ENCODE data around the gene TNPO1.
"Not testable (repeated sequence)": the region's sequence is repeated elsewhere in the genome, so short reads cannot be mapped to it uniquely, and the experiment has no call there.

TNPO1 gene

DNA sequence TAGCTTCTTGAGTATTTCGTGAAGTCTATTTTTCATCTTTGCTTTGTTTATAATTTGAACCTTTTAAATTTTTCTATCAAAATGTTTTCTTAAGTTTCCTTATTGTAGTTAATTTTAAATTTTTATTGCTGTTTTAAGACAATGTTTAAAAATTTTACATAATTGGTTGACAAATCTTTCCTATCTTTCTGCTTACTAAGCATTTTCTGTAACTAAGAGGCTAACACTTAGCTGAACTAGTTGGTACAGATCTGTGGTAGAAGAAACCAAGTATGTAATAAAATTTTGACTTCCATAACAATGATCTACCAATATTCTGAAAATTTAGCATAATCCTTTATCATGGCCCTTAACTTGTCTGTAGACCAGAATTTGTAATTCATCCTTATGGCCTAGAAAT, 32.3 kb upstream of the TNPO1 start:
- TF ChIP-seq, protein P1, sequence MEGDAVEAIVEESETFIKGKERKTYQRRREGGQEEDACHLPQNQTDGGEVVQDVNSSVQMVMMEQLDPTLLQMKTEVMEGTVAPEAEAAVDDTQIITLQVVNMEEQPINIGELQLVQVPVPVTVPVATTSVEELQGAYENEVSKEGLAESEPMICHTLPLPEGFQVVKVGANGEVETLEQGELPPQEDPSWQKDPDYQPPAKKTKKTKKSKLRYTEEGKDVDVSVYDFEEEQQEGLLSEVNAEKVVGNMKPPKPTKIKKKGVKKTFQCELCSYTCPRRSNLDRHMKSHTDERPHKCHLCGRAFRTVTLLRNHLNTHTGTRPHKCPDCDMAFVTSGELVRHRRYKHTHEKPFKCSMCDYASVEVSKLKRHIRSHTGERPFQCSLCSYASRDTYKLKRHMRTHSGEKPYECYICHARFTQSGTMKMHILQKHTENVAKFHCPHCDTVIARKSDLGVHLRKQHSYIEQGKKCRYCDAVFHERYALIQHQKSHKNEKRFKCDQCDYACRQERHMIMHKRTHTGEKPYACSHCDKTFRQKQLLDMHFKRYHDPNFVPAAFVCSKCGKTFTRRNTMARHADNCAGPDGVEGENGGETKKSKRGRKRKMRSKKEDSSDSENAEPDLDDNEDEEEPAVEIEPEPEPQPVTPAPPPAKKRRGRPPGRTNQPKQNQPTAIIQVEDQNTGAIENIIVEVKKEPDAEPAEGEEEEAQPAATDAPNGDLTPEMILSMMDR (IDR thresholded peaks at IDR 0.05; ENCODE audit: low read depth, low read length, missing control alignments) = no peak
- H3K4me3 ChIP-seq (ENCODE audit: low read depth, low read length) = no peak overlapping the region
- DNase-seq (ENCODE audit: low read depth) = no peak

DNA sequence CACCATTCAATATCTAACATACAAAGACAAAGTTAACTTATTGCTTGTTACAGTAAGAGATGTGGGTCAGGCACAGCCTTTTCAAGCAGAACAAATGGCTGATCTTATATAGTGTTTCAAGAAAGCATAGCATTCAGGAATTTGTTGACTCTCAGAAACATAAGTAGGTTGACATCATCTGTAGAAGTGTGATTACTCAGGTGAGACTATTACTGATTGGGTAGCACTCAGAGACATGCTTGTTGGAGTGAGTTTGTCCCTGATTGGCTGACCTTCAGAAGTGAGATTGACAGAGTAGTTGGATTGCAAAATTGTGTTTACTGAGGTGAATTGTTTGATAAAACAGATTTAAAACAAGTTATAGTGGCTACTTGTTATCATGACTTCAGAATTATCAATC, 30.7 kb upstream of the TNPO1 start:
- TF ChIP-seq, protein P1 (IDR thresholded peaks at IDR 0.05; ENCODE audit: low read depth, low read length, missing control alignments) = no peak
- H3K4me3 ChIP-seq (ENCODE audit: low read depth, low read length) = no peak overlapping the region
- DNase-seq (ENCODE audit: low read depth) = no peak

DNA sequence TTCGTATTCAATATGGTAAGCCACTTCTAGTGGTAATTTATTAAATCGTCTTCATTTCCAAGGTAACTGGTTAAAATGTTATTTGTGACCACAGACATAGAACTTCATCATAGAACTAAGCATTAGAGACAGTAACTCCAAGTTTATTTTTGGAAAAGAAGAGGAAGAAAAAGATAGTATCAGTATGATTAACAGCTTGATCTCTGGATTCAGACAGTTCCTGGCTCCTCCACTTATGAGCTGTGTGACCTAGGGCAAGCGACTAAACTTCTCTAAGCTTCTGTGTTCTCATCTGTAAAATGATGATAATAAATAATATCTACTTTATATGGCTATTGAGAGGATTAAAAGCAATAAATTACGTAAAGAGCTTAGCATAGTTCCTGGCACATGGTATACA, 29.8 kb upstream of the TNPO1 start:
- TF ChIP-seq, protein P1 (IDR thresholded peaks at IDR 0.05; ENCODE audit: low read depth, low read length, missing control alignments) = no peak
- no peak overlapping the region for H3K4me3 ChIP-seq (ENCODE audit: low read depth, low read length)
- DNase-seq (ENCODE audit: low read depth) = no peak

DNA sequence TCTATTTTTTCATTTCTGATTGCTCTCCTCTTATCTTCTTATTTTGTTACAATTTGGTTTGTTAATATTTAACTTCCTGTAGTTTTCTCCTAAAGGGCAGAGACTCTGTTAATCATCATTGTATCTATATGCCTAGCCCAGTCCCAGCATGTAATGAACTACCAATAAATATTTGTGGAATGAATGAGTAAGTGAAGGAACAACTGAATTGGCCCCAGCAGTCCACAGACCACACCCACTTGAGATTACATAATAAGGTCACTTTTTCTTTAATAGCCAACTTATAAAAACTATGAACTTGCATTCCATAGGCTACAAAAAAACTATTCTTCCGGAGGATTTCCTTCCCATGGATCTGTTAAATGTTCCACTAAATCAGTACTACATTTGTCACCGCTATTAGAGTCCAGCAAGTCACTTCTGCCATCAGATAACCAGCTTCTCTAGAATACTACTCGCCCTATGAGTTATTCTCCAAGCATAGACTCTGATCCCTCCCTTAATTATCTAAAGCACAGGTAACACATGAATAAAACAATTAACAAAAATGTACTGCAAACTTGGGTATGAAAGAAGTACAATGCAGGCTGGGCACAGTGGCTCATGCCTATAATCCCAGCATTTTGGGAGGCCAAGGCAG, 27.5 kb upstream of the TNPO1 start:
- no peak for DNase-seq (ENCODE audit: low read depth)
- TF ChIP-seq, protein P1 (IDR thresholded peaks at IDR 0.05; ENCODE audit: low read depth, low read length, missing control alignments) = no peak
- no peak overlapping the region for H3K4me3 ChIP-seq (ENCODE audit: low read depth, low read length)

DNA sequence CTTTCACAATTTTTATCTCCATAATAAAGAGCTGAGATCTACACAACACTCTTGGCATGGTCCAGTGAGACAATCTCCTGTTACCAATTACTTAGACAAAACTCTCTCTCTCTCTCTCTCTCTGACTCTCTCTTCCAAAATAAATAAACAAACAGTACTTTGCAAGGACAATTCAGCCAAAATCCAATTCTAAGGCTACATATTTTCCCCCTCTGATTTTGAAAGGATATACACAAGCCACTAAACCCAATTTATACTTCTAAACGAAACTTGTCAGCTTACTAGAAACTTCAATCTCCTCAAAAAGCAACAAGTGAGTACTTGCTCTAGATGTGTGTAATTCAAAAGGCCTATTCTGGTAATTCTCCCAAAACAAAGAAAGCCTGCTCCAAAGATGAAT, 26.3 kb upstream of the TNPO1 start:
- no peak overlapping the region for H3K4me3 ChIP-seq (ENCODE audit: low read depth, low read length)
- TF ChIP-seq, protein P1 (IDR thresholded peaks at IDR 0.05; ENCODE audit: low read depth, low read length, missing control alignments) = no peak
- no peak for DNase-seq (ENCODE audit: low read depth)

DNA sequence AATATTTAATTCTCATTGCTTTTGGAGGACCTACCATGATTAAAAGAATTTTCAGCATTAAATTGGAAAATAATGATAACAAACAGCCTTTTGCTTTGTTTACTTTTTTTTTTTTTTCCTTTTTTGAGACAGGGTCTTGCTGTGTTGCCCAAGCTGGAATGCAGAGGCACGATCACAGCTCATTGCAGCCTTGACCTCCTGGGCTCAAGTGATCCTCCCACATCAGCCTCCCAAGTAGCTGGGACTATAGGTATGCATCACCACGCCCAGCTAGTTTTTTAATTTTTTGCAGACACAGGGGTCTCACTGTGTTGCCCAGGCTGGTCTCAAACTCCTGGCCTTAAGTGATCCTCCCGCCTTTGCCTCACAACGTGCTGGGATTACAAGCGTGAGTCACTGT, 23.8 kb upstream of the TNPO1 start:
- DNase-seq (ENCODE audit: low read depth); H3K4me3 ChIP-seq (ENCODE audit: low read depth, low read length): not testable (repeated sequence)

DNA sequence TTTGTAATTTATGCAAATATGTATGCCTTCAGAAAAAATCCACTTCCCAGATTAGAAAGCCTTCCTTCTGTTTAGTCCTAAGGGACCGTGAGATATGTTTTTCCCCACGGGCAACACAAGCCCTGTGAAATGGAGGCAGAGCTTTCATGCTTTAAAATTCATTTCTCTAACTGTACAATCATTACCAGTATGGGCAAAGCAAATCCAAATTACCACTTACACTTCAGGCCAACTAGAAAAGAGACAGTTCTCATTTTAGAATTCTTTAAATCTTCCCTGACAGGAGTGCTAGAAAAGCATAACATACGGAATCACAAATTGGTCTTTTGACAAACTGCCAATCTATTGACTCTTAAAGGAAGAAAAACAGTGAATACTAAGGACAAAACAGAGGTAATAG, 20.5 kb upstream of the TNPO1 start:
- TF ChIP-seq, protein P1 (IDR thresholded peaks at IDR 0.05; ENCODE audit: low read depth, low read length, missing control alignments) = no peak
- no peak overlapping the region for H3K4me3 ChIP-seq (ENCODE audit: low read depth, low read length)
- DNase-seq (ENCODE audit: low read depth) = no peak

All from GM12864 (cell line).